Measurements from ENCODE around the gene SMG5.
A peak's percentile ranks its signal among the peaks of the same experiment; 100 is the strongest.
"Not testable (repeated sequence)": the region's sequence is repeated elsewhere in the genome, so short reads cannot be mapped to it uniquely, and the experiment has no call there.

The SMG5 gene, protein sequence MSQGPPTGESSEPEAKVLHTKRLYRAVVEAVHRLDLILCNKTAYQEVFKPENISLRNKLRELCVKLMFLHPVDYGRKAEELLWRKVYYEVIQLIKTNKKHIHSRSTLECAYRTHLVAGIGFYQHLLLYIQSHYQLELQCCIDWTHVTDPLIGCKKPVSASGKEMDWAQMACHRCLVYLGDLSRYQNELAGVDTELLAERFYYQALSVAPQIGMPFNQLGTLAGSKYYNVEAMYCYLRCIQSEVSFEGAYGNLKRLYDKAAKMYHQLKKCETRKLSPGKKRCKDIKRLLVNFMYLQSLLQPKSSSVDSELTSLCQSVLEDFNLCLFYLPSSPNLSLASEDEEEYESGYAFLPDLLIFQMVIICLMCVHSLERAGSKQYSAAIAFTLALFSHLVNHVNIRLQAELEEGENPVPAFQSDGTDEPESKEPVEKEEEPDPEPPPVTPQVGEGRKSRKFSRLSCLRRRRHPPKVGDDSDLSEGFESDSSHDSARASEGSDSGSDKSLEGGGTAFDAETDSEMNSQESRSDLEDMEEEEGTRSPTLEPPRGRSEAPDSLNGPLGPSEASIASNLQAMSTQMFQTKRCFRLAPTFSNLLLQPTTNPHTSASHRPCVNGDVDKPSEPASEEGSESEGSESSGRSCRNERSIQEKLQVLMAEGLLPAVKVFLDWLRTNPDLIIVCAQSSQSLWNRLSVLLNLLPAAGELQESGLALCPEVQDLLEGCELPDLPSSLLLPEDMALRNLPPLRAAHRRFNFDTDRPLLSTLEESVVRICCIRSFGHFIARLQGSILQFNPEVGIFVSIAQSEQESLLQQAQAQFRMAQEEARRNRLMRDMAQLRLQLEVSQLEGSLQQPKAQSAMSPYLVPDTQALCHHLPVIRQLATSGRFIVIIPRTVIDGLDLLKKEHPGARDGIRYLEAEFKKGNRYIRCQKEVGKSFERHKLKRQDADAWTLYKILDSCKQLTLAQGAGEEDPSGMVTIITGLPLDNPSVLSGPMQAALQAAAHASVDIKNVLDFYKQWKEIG

DNA sequence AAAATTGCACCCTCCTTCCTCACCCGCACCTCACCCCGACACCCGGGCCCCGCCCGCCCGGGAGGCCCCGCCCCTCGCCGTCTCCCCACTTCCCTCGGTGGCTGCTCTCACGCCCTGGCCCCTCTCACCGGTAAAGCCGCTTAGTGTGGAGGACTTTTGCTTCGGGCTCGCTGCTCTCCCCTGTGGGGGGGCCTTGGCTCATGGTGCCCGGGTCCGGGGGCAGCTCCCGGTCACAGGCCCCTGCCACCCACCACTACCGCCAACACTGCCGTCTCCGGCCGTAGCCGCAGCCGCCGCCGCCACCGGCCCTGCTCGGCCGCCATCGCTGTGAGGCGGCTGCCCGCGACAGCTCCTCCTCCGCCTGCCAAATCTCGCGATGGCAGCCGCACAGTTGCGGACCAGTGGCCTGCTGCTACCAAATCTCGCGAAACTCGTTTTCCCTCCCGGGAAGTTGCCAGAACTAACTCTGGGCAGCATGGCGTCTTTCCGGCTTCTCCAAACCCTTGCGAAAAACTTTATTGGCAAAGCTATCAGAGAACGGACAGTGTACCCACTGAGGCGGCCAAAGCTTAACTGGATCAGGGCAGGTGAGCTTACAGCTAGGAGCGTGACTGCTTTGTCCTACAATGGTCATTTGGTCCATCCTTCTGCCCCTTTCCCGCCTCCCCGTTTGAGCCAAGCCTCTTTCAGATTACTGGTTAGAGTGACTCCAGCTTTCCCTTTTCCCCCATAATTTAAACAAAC lies at the start of gene SMG5:
SMG5 (minus strand) TSS at position 347 of the 744 bp plus-strand sequence; CDS start at position 202, 145 bp downstream.
- DNase-seq (ENCODE audit: low spot score): peak; percentile 96

DNA sequence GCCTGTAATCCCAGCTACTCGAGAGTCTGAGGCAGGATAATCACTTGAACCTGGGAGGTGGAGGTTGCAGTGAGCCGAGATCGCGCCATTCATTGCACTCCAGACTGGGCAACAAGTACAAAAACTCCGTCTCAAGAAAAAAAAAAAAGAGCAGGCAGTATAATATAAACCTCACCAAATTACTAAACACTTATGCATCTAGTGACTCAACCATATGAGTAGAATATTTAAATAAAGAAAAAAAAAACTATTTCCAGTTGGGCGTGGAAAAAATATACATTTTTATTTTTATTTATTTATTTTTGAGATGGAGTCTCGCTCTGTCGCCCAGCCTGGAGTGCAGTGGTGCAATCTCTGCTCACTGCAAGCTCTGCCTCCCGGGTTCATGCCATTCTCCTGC lies 40.6 kb upstream of the SMG5 start:
- DNase-seq (ENCODE audit: low spot score): not testable (repeated sequence)

DNA sequence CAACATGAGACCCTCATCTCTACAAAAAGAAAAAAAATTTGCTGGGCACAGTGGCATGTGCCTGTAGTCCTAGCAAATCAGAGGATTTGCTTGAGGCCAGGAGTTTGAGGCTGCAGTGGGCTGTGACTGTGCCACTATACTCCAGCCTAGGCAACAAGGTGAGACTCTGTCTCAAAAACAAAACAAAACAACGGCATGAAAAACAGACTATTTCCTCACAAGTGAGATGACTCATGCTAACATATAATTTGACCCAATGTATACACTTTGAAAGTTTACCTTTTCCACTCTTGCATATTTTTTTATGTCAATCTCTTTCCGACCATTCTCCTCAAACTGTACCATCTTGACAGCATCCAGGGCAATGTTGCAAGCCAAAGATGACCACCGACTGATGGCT lies 37.9 kb upstream of the SMG5 start:
- DNase-seq (ENCODE audit: low spot score): no peak

DNA sequence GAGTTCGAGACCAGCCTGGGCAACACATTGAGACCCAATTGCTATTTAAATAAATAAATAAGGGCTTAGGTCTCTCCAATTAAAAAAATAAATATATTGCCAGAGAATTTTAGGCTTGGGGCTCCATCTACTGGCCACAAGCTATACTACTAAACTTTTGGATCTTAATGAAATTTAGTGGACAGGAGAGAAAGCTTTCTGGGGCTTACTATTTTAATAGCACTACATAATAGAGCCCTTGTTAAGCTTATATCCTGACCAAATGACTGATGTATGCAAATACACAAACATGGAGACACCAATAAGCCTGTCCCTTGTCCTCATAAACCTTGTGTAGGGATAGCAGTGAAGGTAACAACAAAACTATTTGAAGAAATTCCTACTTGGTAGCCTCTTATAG lies 37.0 kb upstream of the SMG5 start:
- no peak for DNase-seq (ENCODE audit: low spot score)

DNA sequence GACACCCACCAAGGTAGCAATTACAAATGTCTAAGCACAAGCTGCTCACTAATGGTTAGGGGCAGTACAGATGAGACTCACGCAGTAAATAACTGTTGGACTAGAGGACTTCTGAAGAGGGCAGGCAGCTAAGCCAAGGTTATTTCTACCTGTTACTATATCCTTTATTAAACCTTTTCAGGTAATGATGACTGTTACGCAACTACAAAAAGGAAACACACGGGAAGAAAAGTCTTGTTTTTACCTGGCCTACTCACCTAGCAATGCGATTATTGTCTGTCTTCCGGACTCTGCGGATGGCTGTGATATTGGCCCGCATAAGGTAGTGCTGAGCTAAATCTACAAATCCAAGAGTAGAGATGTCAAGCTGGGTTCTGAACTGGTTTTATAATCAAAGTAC lies 34.3 kb upstream of the SMG5 start:
- DNase-seq (ENCODE audit: low spot score): no peak

DNA sequence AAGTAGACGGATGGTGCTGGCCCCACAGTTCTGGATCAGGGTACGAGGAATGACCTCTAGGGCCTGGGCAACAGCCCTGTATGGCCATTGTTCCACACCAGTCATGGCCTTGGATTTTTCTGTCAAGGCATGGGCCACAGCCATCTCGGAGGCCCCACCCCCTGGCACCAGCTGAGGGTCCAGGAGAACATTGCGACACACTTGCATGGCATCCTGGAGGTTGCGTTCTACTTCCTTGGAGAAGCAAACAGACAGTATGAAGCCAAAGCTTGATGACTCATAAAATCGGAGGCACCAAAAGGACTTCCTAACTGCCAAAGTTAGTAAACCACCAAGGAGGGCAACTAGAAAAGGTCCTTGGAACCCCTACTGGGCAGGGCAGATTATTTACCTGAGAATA lies 28.3 kb upstream of the SMG5 start:
- no peak for DNase-seq (ENCODE audit: low spot score)

DNA sequence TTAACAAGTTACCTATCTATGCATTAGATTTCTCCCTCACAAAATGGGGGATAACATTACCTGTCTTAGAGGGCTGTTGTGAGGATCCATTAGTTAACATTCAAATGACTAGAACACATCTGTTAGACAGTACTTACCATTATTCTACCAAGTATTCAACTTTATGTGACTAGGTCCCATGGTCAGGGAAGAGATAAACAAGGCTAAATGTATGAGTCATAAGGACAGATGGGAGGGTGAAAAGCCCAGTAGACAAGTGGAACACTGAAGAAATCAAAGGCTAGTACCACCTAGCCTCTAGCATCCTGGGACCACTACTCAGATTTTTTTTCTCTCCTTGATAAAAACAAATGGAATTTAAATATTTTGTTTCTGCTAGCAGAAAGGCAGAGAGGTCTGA lies 25.5 kb upstream of the SMG5 start:
- DNase-seq (ENCODE audit: low spot score): no peak

DNA sequence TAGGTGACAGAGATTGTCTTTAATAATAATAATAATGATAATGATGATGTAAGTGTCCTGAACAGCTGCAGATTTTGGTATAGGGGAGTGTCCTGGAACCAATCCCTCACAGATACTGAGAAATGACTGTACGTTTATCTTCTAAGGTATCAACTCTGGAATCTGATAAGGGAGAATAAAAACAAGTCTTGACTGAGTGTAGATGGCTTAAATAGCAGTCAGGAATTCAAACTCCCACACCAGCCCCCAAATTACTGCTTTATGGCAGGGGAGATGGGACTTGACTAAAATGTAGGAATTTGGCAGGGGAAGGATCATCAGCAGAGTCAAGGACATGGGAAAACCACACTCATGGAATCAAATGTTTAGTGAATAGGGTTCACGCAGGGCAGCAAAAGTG lies 22.6 kb upstream of the SMG5 start:
- no peak for DNase-seq (ENCODE audit: low spot score)

DNA sequence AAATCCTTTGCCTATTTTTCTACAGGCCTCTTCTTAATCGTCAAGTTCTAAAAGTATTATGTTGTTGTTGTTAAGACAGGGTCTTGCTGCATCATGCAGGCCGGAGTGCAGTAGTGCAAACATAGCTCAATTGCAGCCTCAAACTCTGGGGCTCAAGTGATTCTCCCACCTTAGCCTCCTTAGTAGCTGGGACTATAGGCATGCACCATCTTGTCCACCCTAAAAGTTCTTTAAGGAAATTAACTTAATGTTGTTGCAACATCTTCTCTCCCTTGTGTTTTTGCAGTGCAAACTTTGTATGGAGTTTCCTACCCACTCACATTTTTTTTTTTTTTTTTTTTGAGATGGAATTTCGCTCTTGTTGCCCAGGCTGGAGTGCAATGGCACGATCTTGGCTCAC lies 20.6 kb upstream of the SMG5 start:
- no peak for DNase-seq (ENCODE audit: low spot score)

DNA sequence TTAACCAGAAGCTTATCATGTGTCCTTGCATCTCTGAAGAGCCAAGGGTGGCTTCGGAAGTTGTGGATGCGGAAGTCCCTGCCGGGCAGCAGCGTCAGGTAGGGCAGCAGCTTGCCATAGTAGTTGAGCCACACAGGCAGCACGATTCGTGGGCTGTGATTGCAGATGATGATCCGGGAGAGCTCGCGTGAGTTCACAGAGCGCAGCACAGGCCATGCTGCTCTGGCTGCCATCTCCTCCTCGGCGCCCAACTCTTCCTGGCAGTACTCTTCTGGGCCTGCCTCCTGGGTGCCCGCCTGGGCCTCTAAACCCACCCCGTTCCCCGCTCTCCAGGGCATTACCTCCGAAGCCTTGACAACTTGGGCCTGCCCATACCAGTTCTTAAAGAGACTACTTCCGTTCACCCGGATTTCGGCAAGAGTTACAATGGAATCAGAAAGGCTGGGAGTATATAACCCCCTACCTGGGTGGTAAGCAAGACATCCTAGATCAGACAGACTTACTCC lies 16.3 kb upstream of the SMG5 start, which contains the start of gene VHLL:
VHLL (minus strand) TSS at position 456 of the 506 bp plus-strand sequence; CDS start at position 338, 118 bp downstream.
- no peak for DNase-seq (ENCODE audit: low spot score)

DNA sequence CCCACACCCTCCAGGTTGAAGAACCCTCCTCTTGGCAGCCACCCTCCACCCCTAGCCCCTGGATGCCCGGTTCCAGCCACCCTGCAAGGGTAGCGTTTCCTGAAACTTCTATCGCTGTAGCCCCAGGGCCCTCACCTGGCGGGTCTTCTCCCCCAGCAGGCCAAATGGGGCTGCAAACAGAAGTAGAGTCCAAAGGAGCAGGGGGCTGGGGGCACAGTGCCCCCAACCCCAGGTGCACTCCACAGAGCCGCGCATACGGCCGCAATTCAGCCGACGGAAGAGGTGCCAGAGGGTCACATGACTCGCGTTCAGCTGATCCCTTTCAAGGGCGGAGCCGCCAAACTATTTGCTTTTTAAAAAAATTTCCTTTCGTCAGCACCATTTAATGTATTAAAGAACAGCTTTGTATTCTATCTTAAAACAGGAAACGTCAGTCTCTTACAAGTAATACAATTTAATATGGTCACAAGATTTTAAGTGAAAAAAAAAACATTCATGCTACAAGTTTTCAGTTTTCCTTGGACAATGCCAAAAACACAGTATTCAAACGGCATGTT lies 12.8 kb upstream of the SMG5 start, which contains the start of gene GLMP:
GLMP (minus strand) TSS at position 289 of the 557 bp plus-strand sequence; CDS start at position 255, 34 bp downstream.
- peak; percentile 70 for DNase-seq (ENCODE audit: low spot score)

DNA sequence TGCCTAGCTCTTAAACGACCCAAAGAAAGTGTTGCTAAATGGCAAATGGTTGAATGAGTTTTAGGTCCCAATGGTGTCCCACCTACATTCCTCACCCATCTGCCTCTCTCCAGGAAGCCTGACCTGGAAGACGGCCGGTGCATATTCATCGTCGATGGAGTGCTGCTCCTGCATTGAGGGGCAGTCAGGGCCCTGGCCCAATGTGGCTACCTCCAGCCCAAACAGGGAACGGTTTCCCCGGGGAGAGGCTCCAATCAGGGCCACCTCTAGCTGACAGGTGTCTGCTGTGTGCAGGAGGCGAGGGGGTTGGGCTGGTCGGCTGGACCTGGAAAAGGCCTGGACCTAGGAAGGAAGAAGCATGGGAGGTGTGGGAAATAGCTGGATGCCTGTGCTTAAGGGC lies 11.3 kb upstream of the SMG5 start:
- DNase-seq (ENCODE audit: low spot score): no peak

DNA sequence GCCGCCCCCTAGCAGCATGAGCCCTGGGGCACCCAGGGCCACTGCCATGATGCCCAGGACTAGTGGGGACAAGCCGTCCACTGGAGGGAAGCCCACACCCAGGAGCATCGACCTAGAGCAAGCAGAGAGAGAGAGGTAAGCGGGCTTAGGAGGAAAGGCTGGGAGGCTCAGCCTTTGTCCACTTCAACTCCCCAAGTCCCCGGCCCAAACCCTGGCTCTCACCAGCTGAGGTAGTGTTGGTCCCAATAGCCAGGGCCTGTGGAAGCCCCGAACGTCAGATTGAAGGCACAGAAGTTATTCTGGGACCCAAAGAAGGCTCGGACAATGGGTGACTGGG lies 10.4 kb upstream of the SMG5 start:
- DNase-seq (ENCODE audit: low spot score): no peak

DNA sequence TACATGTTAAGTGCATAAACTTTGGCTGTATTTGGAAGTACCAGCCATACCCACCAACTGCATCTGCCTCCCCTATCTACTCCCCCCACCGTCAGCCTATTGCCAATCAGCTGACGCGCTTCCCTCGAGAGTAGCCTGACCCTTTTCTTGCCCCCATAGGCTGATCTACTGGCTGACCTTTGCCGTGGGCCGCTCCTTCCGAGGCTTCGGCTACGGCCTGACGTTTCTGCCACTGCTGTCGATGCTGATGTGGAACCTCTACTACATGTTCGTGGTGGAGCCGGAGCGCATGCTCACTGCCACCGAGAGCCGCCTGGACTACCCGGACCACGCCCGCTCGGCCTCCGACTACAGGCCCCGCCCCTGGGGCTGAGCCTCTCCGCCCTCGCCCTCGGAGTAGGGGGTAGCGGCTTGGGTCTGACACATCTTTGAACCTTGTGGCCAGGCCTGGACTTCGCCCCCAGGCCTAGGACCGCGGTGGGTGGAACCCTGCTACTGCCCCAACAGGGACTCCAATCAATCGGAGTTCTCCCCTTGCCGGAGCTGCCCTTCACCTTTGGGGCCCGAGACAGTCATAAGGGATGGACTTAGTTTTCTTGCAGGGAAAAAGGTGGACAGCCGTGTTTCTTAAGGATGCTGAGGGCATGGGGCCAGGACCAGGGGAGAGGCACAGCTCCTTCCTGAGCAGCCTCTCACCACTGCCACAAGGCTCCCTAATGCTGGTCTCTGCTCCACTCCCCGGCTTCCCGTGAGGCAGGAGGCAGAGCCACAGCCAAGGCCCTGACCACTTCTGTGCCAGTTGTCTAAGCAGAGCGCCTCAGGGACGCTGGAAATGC lies 8.8 kb upstream of the SMG5 start:
- peak; percentile 94 for DNase-seq (ENCODE audit: low spot score)

DNA sequence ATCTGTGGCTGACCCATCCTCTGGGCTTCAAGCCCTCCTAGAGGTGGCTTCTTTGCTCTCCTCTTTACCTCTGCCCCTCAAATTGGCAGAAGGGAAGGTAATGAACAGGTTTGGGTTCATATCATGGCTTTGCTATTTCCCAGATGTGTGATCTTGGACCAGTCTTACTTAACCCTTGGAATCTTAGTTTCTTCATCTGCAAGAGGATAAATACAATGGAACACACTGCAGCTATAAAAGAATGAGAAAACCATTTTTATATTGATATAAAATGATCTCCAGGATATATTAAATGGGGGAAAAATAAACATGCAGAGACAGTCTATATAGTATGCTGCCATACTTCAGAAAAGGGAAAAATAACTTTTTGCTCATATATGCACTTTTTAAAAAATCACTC lies 7.2 kb upstream of the SMG5 start:
- no peak for DNase-seq (ENCODE audit: low spot score)

DNA sequence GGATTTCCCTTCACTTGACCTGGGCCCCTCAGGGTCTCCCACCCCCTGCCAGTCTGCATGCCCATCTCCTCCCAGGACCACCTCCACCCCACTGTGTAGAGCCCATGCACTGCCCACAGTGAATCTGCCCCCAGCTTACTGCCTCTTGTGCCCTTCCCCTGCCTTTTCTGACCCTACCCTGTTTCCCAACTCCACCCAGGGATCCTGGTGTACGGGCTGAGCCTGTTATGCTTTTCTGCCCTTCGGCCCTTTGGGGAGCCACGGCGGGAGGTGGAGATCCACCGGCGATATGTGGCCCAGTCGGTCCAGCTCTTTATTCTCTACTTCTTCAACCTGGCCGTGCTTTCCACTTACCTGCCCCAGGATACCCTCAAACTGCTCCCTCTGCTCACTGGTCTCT lies 3.4 kb upstream of the SMG5 start:
- no peak for DNase-seq (ENCODE audit: low spot score)

DNA sequence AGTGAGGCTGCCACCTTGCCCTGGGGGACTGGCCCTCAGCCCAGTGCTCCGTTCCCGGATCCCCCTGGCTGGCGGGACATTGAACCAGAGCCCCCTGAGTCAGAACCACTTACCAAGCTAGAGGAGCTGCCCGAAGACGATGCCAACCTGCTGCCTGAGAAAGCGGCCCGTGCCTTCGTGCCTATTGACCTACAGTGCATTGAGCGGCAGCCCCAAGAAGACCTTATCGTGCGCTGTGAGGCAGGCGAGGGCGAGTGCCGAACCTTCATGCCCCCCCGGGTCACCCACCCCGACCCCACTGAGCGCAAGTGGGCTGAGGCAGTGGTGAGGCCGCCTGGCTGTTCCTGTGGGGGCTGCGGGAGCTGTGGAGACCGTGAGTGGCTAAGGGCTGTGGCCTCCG lies 2.8 kb upstream of the SMG5 start:
- DNase-seq (ENCODE audit: low spot score): no peak

DNA sequence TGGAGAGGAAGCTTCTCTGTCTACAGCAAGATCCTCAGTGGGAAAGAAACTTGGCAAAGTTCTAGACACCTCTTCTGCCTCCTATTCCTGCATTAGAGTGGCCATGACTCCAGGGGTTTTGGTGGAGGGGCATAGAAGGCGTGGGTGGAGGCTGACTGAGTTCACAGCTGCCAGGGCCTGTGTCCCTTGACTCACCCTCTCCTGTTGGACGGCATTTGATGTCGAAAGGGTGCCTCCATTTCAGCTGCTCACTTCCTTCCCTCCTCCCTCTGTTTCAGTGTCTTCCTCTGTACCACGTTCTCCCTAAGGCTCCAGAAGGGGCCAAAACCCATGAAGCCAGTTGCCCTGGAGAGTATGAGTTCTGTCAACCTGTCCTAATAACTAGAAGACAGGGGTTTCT lies 2.1 kb upstream of the SMG5 start:
- DNase-seq (ENCODE audit: low spot score): no peak

DNA sequence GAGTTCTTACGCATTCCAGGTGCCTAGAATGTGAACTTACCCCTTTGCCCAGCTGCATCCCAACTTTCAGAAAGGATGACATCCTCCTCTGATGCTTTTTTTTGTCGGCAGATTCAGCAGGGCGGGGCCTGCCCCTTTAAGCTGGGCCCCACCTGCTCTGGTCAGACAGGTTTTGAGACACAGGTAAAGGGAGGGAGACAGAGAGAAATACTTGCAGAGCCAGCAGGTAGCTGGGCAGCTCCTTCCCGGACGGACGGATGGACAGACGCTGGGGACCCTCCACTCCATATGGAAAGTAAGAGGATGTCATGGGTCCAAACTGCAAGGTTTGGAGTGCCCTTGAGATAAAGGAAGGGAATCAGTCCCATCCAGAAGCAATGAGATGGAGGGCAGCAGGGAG lies 1.5 kb upstream of the SMG5 start, which contains the start of gene TMEM79:
TMEM79 (plus strand) TSS at position 214 of the 400 bp plus-strand sequence. CDS start 902 bp downstream, outside the sequence.
- DNase-seq (ENCODE audit: low spot score): no peak

DNA sequence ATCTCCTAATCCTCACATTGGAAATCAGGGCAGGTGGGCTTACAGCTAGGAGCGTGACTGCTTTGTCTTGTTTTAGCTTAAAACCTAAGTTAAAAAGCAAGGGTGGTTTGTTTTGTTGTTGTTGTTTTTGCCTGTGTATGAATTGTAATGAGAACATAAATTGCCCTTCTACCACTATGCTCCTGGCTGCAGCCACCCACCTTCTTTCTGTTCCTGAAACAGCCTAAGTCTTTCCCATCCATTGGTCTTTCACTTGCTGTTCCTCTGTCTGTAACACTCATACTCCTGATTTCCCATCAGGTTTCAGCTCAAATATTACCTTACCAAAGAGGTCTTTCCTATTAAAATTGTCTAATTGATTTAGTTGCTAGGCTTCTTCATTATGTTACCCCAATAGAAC lies 896 bp upstream of the SMG5 start:
- no peak for DNase-seq (ENCODE audit: low spot score)
